Activated CD8-positive, alpha-beta memory T cell treated with anti-CD3 and anti-CD28 coated beads, Interleukin-2, amount 50 U/mL, for 1 hour (primary cell): ENCODE results near the gene MDP1.
A peak's percentile ranks its signal among the peaks of the same experiment; 100 is the strongest.
"Not testable (repeated sequence)": the region's sequence is repeated elsewhere in the genome, so short reads cannot be mapped to it uniquely, and the experiment has no call there.

Experiments
- DNase-seq: peaks from one replicate; pipeline ENCODE4 v3.0.0-alpha.2; 2020; ENCODE audit errors: extremely low read depth

MDP1 gene

GRCh38 chr14:24251880-24252288 lies 36.0 kb upstream of the MDP1 start:
- no peak for DNase-seq

GRCh38 chr14:24250354-24250753 lies 34.5 kb upstream of the MDP1 start:
- no peak for DNase-seq

GRCh38 chr14:24249230-24250021 lies 33.6 kb upstream of the MDP1 start:
- no peak for DNase-seq

DNA sequence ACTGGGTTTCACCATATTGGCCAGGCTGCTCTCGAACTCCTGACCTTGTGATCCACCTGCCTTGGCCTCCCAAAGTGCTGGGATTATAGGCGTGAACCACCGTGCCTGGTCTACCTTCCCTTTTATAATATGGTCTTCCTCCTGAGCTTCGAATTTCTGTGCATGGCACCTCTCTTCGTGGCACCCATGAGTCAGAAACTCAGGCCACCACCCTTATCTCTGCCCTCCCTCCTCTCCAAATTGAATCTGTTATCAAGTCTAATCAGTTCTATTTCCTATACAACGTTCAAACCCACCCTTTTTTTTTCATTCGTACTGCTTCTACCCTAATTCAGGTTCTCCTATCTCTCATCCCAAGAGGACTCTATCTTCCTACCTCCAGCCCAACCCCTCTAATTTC lies 31.6 kb upstream of the MDP1 start:
- DNase-seq: no peak

DNA sequence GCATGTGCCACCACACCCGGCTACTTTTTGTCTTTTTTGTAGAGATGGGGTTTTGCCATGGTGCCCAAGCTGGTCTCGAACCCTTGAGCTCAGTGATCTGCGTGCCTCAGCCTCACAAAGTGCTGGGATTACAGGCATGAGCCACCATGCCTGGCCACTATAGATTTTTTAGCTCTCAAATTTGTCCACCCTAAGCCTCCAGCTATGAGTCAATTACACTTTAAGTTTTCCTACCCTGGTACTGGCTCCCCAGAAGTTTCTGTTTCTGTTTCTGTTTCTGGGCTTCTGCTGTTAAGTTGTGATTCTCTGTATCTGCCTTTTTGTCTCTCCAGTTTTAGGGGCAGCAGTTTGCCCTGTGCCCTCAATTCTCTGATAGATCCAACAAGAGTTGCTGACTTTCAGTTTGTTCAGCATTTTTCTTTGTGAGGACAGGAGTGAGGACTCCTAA lies 30.9 kb upstream of the MDP1 start:
- no peak for DNase-seq

- not testable (repeated sequence) for DNase-seq
Measured at GRCh38 chr14:24245350-24245749, 29.5 kb upstream of the MDP1 start.

- no peak for DNase-seq
Measured at GRCh38 chr14:24243336-24243836, 27.5 kb upstream of the MDP1 start.

DNA sequence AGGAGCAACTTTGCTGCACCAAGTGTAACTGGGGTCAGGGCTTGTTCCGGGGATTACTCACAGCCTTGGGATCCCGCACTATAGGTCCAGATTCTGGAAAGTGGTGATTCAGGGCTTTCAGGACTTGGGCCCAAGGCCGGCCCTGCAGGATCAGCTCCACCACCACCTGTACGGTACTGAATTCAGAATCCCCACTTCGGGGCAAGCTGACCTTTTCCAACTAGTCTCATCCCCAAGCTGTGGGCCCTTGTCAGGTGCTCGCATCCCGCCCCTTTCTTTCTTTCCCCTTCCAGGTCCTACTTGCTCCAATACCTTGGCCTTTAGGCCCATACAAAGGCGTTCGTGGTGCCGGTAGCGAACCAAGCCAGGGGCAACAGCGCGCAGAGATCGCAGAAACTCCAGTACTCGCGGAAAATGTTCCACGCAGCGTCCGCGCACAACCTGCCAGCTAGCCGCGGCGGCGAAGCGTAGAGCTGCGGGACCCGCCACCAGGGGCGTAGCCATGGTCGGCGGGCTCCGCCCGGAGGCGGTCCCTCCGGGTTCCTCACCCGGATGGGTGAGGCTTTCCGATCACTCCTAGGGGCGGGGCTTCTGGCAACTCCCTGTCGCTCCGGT lies 26.1 kb upstream of the MDP1 start:
- peak; percentile 85 for DNase-seq

- no peak for DNase-seq
Measured at GRCh38 chr14:24240110-24240918, 24.4 kb upstream of the MDP1 start.

DNA sequence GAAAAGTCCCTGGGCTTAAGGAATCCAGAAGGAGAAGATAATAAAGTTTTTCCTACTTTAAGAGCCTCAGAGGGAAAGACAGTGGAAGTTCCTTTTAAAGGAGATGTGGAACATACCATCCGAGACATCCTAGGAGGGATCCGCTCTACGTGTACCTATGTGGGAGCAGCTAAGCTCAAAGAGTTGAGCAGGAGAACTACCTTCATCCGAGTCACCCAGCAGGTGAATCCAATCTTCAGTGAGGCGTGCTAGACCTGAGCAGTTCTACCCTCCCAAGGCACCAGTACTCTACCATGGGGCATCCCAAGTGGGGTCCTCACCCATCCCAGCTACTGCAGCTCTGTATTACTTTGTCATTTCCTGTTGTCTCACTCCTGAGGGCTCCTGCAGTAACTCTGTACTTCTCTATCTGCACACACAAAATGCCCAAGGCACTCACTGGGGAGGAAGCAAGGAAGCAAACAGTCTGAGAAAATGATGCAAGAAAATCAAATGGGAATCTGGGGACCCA lies 22.7 kb upstream of the MDP1 start:
- no peak for DNase-seq

GRCh38 chr14:24238123-24238522 lies 22.3 kb upstream of the MDP1 start:
- no peak for DNase-seq

DNA sequence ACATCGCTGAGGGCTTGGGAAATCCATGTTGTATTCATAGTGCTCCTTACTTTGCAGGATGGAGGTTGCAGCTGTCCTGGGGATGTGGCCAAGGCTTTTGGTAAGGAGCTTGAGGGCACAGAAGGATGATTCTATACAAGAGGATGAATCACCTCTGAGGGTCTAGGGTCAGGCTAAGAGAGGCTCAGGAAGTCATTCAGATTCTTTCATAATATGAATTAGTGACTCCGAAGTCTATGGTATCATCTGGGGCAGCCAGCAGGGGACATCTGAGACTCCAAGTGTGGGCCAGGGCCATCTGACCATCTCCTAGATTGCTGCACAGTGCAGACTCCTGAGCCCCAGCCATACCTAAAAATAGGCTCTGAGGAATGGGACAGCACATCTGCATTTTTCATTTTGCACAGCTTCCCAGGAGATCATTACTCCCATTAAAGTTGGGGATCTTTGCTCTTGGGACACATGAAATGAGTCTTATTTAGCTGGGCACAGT lies 21.6 kb upstream of the MDP1 start:
- DNase-seq: no peak

DNA sequence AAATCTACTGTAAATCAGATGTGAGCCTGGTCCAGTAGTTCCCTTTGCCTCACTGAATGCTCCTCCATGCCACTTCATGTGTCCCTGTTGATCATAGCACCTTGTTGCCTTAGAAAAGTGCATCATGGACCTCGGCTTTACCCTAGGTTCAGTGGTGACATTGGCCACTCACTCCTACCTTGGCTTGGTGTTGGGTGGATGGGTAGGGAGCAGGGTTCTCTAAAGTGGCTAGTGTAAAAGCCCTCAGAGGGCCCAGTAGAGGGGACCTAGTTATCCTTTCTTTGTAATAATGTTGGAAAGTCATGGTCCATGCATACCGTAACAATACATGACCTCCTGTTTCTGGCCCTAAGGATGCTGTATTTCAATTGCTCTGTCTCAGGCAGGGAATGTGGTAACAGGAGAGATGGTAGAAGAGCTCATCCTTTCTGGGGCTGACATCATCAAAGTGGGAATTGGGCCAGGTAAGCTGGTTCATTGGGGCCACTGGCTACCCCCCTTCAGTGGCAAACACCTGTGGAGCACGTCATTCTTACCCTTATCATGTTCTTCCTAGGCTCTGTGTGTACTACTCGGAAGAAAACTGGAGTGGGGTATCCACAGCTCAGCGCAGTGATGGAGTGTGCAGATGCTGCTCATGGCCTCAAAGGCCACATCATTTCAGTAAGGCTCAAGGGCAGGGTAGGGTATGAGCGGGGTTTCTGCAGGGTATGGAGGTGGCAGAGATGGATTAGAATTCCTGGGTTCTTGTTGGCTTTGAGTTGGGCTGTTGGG lies 21.0 kb upstream of the MDP1 start:
- no peak for DNase-seq

GRCh38 chr14:24235804-24236688 lies 20.2 kb upstream of the MDP1 start:
- no peak for DNase-seq

- DNase-seq: no peak
Measured at GRCh38 chr14:24234095-24235005, 18.5 kb upstream of the MDP1 start.

DNA sequence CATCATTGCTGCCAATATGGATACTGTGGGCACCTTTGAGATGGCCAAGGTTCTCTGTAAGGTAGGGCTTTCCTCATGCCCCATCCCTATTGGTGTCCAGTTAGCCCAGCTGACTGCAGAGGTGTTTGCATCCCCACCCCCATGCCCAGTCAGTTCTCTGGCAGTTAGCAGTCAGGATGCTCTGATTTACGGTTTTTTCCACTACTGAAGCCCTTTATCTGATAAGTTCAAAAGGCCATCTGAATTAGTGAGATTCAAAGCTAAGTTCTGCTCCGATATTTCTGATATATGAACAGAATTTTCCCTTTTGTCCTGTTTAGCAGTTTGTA lies 17.6 kb upstream of the MDP1 start:
- no peak for DNase-seq

DNA sequence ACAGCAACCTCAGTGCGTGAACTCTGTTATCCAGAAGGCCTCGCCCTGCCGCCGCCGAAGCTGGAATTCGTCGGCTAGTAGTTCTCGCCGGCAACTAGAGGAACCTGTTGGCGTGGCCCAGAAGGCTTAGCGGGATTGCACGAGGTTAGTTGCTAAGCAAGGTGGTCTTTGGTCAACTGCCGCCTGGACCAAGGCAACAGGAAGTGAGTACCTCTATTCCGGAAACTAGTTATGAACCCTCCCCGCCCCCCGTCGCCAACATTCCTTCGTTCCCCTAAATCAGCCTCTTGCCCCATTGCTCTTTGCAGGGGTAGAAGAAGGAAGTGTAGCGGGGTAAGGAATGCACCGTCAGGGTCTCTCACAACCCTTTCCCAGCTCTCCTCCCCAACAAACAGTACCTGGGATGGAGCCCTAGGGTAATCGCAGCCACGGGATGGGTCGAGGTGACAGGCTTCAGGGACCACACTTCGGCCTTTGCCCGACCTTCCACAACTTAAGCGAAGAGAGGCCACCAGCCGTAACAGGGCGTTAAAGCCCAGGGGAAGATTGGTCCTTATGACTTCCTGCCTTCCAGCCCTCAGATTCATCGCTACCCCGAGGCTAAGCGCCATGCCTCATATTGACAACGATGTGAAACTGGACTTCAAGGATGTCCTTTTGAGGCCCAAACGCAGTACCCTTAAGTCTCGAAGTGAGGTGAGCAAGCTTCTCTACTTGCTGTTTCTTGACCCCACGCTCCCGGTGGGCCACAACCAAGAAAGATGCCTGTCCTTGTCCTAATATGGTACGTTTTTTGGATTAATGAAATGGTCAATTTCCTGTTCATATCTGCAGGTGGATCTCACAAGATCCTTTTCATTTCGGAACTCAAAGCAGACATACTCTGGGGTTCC lies 17.0 kb upstream of the MDP1 start, which contains the start of gene GMPR2:
TSS of gene GMPR2 (plus strand) at position 285 of the 893 bp plus-strand sequence. CDS start at position 610, 325 bp downstream.
- DNase-seq: no peak

DNA sequence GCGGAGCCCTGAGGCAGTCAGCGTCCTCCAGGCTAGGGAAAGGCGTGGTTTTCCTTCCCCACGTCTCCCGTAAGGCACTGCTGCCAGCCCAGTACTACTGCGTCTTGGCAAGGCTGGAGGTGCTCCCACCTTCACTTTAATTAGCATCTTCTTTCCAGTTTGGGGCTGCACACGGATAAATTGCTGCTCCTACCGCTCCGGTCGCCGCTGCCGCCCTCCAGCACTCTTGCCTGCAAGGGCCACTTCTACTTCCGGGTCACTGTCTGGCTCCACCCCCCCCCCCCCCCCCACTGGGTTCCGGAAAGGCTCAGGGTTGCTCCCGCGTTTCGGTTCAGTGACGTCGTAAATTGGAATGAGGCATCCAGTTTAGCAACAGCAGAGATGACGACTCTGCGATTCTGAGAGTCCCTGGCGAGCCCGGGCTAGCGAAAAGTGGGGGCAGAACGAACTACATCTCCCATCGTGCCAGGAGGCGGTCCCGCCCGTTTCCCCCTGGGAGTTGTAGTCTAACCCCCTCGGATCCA lies 16.3 kb upstream of the MDP1 start, which contains the start of gene NEDD8:
TSS of gene NEDD8 (minus strand) at position 247 of the 524 bp plus-strand sequence. CDS start at position 147, 100 bp downstream.
- DNase-seq: peak; percentile 68
